Measurements from ENCODE around the gene AGO3. TPM values are rescaled to one million over a fixed set of nuclear protein-coding genes. Genes with fewer than 3 reads are reported as not detected.

The AGO3 gene
- total RNA-seq, 2 experiments from 2014 or later: 22.5 to 42.0 TPM

- DNase-seq (ENCODE audit: low spot score): no peak
- Histone ChIP-seq H4K20me1 (ENCODE audit: insufficient read depth, low read length) (peaks cover 6% of the 10 kb centered on the region; the same call in 1 of the 2 replicates), H3K9me3 (ENCODE audit: low read length) (no peaks in the 10 kb centered on the region), H3K4me2 (ENCODE audit: low read length) (no peak overlapping the region), H3K36me3 (ENCODE audit: insufficient read depth, low read length) (no peaks in the 10 kb centered on the region), H3K9me2 (ENCODE audit: insufficient read depth, low read length) (no peaks in the 10 kb centered on the region), H2AFZ (ENCODE audit: low read length) (no peak overlapping the region), H3K4me3 (ENCODE audit: low read depth, low read length, poor library complexity, severe bottlenecking) (no peak overlapping the region), H3K79me2 (ENCODE audit: insufficient read depth, low read depth, low read length) (peaks cover 12% of the 10 kb centered on the region), H3K27ac (ENCODE audit: low read depth, low read length, poor library complexity, severe bottlenecking) (no peak overlapping the region), H3K4me1 (ENCODE audit: insufficient read depth, low read length, poor library complexity, severe bottlenecking) (peaks cover 11% of the 10 kb centered on the region)
- intact Hi-C loops (cut with micrococcal nuclease; ENCODE audit: unreplicated experiment): loop anchor here (5.0 kb wide), 1 partner anchor 203 kb away; the partner anchor contains the start of gene AGO1
- no TSS peak for BruUV-seq (replicated peaks)
- CTCF ChIA-PET (ENCODE audit: unreplicated experiment): no interaction called here
- POLR2A ChIA-PET: interaction anchor here (0.7 kb wide), 1 partner anchor 1100 kb away, joined by 3 read pairs; the partner anchor contains the start of gene TMEM35B
- TF ChIP-seq EZH2phosphoT487 (IDR thresholded peaks at IDR 0.05; ENCODE audit: borderline replicate concordance, low read depth, low read length): no peak
- TF ChIP-seq, protein P1, sequence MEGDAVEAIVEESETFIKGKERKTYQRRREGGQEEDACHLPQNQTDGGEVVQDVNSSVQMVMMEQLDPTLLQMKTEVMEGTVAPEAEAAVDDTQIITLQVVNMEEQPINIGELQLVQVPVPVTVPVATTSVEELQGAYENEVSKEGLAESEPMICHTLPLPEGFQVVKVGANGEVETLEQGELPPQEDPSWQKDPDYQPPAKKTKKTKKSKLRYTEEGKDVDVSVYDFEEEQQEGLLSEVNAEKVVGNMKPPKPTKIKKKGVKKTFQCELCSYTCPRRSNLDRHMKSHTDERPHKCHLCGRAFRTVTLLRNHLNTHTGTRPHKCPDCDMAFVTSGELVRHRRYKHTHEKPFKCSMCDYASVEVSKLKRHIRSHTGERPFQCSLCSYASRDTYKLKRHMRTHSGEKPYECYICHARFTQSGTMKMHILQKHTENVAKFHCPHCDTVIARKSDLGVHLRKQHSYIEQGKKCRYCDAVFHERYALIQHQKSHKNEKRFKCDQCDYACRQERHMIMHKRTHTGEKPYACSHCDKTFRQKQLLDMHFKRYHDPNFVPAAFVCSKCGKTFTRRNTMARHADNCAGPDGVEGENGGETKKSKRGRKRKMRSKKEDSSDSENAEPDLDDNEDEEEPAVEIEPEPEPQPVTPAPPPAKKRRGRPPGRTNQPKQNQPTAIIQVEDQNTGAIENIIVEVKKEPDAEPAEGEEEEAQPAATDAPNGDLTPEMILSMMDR (conservative IDR thresholded peaks at IDR 0.05; ENCODE audit: low read length): no peak
Observed at GRCh38 chr1:36085126-36085525, 154.2 kb downstream of the AGO3 start.

GRCh38 chr1:36085686-36086526 is 155.0 kb downstream of the AGO3 start:
- ChIA-PET POLR2A (interaction anchor here (0.6 to 1.7 kb wide), 4 partner anchors 13 to 1101 kb away, joined by 3 to 5 read pairs (median 4); partner anchors contain the start of gene TMEM35B), CTCF (ENCODE audit: unreplicated experiment) (no interaction called here)
- H4K20me1 ChIP-seq (ENCODE audit: insufficient read depth, low read length): peaks cover 6% of the 10 kb centered on the region; the same call in 1 of the 2 replicates
- no peak for DNase-seq (ENCODE audit: low spot score)
- peaks cover 18% of the 10 kb centered on the region for H3K79me2 ChIP-seq (ENCODE audit: insufficient read depth, low read depth, low read length)
- BruUV-seq (replicated peaks): no TSS peak
- intact Hi-C loops (cut with micrococcal nuclease; ENCODE audit: unreplicated experiment): loop anchor here (5.0 kb wide), 1 partner anchor 204 kb away; the partner anchor contains the start of gene AGO1
- H3K4me3 ChIP-seq (ENCODE audit: low read depth, low read length, poor library complexity, severe bottlenecking): no peak overlapping the region
- no peaks in the 10 kb centered on the region for H3K36me3 ChIP-seq (ENCODE audit: insufficient read depth, low read length)
- H3K4me1 ChIP-seq (ENCODE audit: insufficient read depth, low read length, poor library complexity, severe bottlenecking): peaks cover 16% of the 10 kb centered on the region
- no peak for TF ChIP-seq EZH2phosphoT487 (IDR thresholded peaks at IDR 0.05; ENCODE audit: borderline replicate concordance, low read depth, low read length)
- TF ChIP-seq, protein P1 (conservative IDR thresholded peaks at IDR 0.05; ENCODE audit: low read length): no peak
- H3K27ac ChIP-seq (ENCODE audit: low read depth, low read length, poor library complexity, severe bottlenecking): no peak overlapping the region
- no peak overlapping the region for H3K4me2 ChIP-seq (ENCODE audit: low read length)
- no peaks in the 10 kb centered on the region for H3K9me2 ChIP-seq (ENCODE audit: insufficient read depth, low read length)
- H3K9me3 ChIP-seq (ENCODE audit: low read length): no peaks in the 10 kb centered on the region
- no peak overlapping the region for H2AFZ ChIP-seq (ENCODE audit: low read length)
